ENCODE results near the gene KLF4.
"Not testable (repeated sequence)": the region's sequence is repeated elsewhere in the genome, so short reads cannot be mapped to it uniquely, and the experiment has no call there.

The KLF4 gene

GRCh38 chr9:107489687-107490605, at the start of gene KLF4:
Gene KLF4 (minus strand): TSS chr9:107489769. CDS start chr9:107489172, 597 bp downstream.
- H3K9me3 ChIP-seq = peaks cover 12% of the 10 kb centered on the region; the same call in 1 of the 2 replicates
- in situ Hi-C loops (cut with MboI; ENCODE audit: low sequenced_read_pairs) = no loop called here
- H3K27me3 ChIP-seq (ENCODE audit: low read depth) = peaks cover 13% of the 10 kb centered on the region
- peaks cover 9% of the 10 kb centered on the region for H3K36me3 ChIP-seq (replicated peaks)
- H3K4me3 ChIP-seq = peak within 1 kb of the TSS; percentile 46
- H3K4me1 ChIP-seq = peaks cover 2% of the 10 kb centered on the region; the same call in 1 of the 2 replicates
- DNase-seq (ENCODE audit: low spot score in 2 of 2) = peak; percentile 85 to 90

- Histone ChIP-seq H3K4me1 (peaks cover 3% of the 10 kb centered on the region), H3K27me3 (ENCODE audit: low read depth) (no peaks in the 10 kb centered on the region), H3K4me3 (no peak overlapping the region), H3K9me3 (no peaks in the 10 kb centered on the region), H3K36me3 (replicated peaks) (no peaks in the 10 kb centered on the region)
- in situ Hi-C loops (cut with MboI; ENCODE audit: low sequenced_read_pairs) = no loop called here
- no peak for DNase-seq (ENCODE audit: low spot score in 2 of 2)
These were observed 46.9 kb upstream of the KLF4 start for GRCh38 chr9:107536462-107536861.

DNA sequence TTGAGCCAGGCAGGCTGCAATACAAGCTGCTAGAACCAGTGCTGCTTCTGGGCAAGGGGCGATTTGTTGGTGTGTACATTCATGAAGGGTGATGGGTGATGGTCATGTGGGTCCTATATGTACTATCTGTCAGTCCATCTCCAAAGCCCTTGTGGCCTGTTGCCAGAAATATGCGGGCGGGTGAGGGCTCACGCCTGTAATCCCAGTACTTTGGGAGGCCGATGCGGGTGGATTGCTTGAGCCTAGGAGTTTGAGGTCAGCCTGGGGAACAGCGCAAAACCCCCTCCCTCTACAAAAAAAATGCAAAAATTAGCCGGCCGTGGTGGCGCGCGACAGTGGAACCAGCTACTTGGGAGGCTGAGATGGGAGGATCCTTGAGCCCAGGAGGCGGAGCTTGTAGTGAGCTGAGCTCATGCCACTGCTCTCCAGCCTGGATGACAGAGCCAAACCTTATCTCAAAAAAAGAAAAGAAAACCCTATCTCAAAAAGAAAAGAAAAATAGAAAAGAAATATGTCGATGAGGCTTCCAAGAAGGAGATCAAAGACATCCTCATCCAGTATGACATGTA, 45.0 kb upstream of the KLF4 start:
- peaks cover 3% of the 10 kb centered on the region for H3K4me1 ChIP-seq
- no peaks in the 10 kb centered on the region for H3K27me3 ChIP-seq (ENCODE audit: low read depth)
- no peaks in the 10 kb centered on the region for H3K36me3 ChIP-seq (replicated peaks)
- no peak overlapping the region for H3K4me3 ChIP-seq
- DNase-seq (ENCODE audit: low spot score in 2 of 2) = no peak
- H3K9me3 ChIP-seq = no peaks in the 10 kb centered on the region
- in situ Hi-C loops (cut with MboI; ENCODE audit: low sequenced_read_pairs) = no loop called here

DNA sequence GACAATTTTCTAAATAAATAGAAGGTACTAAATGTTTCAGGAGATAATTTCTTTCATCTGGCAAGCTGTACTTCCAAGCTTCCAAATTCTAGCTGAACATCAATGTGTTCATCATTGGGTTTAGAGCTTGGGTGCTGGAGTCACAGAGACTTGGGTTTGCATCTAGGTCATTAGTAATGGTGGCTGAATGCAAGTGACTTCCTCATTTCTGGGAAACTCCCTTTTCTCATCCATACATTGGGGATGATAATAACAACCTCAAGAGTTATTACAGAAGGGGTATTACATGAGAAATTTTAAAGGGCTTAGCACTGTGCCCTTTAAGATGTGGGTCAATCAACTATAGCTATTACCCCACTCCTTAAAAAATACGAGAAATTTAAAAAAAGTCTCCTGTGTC, 41.1 kb upstream of the KLF4 start:
- no peaks in the 10 kb centered on the region for H3K27me3 ChIP-seq (ENCODE audit: low read depth)
- no peaks in the 10 kb centered on the region for H3K4me1 ChIP-seq
- no peak overlapping the region for H3K4me3 ChIP-seq
- no peaks in the 10 kb centered on the region for H3K36me3 ChIP-seq (replicated peaks)
- DNase-seq (ENCODE audit: low spot score in 2 of 2) = no peak
- in situ Hi-C loops (cut with MboI; ENCODE audit: low sequenced_read_pairs) = no loop called here
- no peaks in the 10 kb centered on the region for H3K9me3 ChIP-seq

GRCh38 chr9:107528686-107529085, 39.1 kb upstream of the KLF4 start:
- H3K36me3 ChIP-seq (replicated peaks) = no peaks in the 10 kb centered on the region
- no peak for DNase-seq (ENCODE audit: low spot score in 2 of 2)
- H3K9me3 ChIP-seq = no peaks in the 10 kb centered on the region
- H3K4me3 ChIP-seq = no peak overlapping the region
- no peaks in the 10 kb centered on the region for H3K4me1 ChIP-seq
- no peaks in the 10 kb centered on the region for H3K27me3 ChIP-seq (ENCODE audit: low read depth)
- in situ Hi-C loops (cut with MboI; ENCODE audit: low sequenced_read_pairs) = no loop called here

DNA sequence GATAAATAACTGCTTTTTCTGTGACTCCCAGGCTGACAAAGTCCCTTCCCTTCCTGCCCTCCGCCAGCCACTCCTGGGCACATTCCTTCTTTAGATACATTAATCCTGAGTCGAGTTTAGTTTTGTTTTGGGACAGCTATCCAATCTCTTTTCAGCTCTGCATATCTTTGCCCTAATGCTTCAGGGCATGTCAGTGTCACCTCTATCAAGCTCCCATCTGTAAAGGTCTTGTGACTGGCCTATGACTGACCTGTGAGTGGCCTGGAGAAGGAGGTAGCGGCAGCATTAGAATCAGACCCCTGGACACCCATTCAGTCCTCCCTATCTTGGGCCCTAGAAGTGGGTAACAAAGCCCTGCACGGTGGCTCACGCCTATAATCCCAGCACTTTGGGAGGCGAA, 34.0 kb upstream of the KLF4 start:
- H3K4me1 ChIP-seq = no peaks in the 10 kb centered on the region
- no peaks in the 10 kb centered on the region for H3K27me3 ChIP-seq (ENCODE audit: low read depth)
- no peak overlapping the region for H3K4me3 ChIP-seq
- in situ Hi-C loops (cut with MboI; ENCODE audit: low sequenced_read_pairs) = no loop called here
- DNase-seq (ENCODE audit: low spot score in 2 of 2) = no peak
- H3K36me3 ChIP-seq (replicated peaks) = no peaks in the 10 kb centered on the region
- H3K9me3 ChIP-seq = no peaks in the 10 kb centered on the region

DNA sequence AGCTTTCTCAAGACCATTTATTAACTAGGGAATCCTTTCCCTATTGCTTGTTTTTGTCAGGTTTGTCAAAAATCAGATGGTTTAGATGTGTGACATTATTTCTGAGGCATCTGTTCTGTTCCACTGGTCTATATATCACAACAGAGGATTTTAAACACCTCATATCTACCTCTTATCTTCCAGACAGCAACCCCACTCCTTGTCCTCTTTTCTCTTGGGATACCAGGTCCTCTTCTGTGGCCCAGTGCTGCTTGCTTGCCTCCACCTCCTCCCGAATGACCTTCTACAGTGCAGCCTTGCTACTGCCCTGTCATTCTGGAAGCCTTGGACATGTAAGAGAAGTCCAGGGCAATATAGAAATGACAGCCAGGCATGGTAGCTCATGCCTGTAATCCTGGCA, 30.6 kb upstream of the KLF4 start:
- no peaks in the 10 kb centered on the region for H3K4me1 ChIP-seq
- H3K27me3 ChIP-seq (ENCODE audit: low read depth) = no peaks in the 10 kb centered on the region
- H3K36me3 ChIP-seq (replicated peaks) = no peaks in the 10 kb centered on the region
- DNase-seq (ENCODE audit: low spot score in 2 of 2) = no peak
- no peaks in the 10 kb centered on the region for H3K9me3 ChIP-seq
- in situ Hi-C loops (cut with MboI; ENCODE audit: low sequenced_read_pairs) = no loop called here
- no peak overlapping the region for H3K4me3 ChIP-seq

DNA sequence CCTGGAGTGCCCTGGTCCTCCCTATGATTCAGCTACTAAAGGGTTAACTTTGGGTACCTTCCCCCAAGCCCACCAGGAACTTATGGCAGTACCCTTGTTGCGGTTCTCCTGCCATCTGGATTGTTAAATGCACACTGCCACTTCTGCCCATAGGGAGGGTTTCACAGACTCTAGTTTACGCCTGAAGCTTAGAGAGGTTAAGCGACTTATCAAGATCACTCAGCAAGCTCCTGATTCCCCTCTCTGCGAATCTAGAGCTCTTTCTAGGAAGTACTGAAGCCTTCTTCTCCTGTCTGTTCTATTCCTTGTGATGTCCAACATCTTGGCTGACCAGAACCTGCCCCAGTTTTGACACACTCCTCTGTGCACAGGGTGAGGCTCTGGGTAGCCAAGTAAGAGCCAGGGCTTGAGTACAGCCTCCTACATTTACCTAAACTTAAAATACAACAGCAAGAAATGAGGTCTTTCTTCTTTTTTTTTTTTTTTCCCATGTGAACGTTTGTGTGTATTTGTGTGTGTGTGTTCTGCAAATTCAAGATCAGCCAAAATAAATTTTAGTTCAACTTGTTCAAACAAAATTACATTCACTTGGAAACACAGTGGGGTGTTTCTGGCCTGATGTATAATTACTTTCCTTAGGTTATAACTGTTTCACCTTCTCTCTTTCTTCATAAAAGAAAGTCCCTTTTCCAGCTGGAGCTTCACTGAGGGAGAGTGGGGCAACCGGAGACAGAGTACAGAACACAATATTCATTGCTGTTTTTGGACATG, 28.7 kb upstream of the KLF4 start:
- no peak for DNase-seq (ENCODE audit: low spot score in 2 of 2)
- no peaks in the 10 kb centered on the region for H3K9me3 ChIP-seq
- H3K4me3 ChIP-seq = no peak overlapping the region
- in situ Hi-C loops (cut with MboI; ENCODE audit: low sequenced_read_pairs) = no loop called here
- no peaks in the 10 kb centered on the region for H3K4me1 ChIP-seq
- no peaks in the 10 kb centered on the region for H3K27me3 ChIP-seq (ENCODE audit: low read depth)
- H3K36me3 ChIP-seq (replicated peaks) = no peaks in the 10 kb centered on the region

GRCh38 chr9:107513464-107514100, 24.0 kb upstream of the KLF4 start:
- no peak overlapping the region for H3K4me3 ChIP-seq
- H3K4me1 ChIP-seq = 0 out of 2 replicates have a peak, but pooled peaks cover 5% of the 10 kb centered on the region
- no peaks in the 10 kb centered on the region for H3K36me3 ChIP-seq (replicated peaks)
- no peaks in the 10 kb centered on the region for H3K27me3 ChIP-seq (ENCODE audit: low read depth)
- in situ Hi-C loops (cut with MboI; ENCODE audit: low sequenced_read_pairs) = no loop called here
- H3K9me3 ChIP-seq = no peaks in the 10 kb centered on the region
- no peak for DNase-seq (ENCODE audit: low spot score in 2 of 2)

- 0 out of 2 replicates have a peak, but pooled peaks cover 6% of the 10 kb centered on the region for H3K4me1 ChIP-seq
- H3K9me3 ChIP-seq = no peaks in the 10 kb centered on the region
- H3K36me3 ChIP-seq (replicated peaks) = no peaks in the 10 kb centered on the region
- in situ Hi-C loops (cut with MboI; ENCODE audit: low sequenced_read_pairs) = no loop called here
- H3K27me3 ChIP-seq (ENCODE audit: low read depth) = no peaks in the 10 kb centered on the region
- H3K4me3 ChIP-seq = no peak overlapping the region
- no peak for DNase-seq (ENCODE audit: low spot score in 2 of 2)
These were observed 15.3 kb upstream of the KLF4 start for GRCh38 chr9:107504585-107505455.

- Histone ChIP-seq H3K36me3 (replicated peaks) (no peaks in the 10 kb centered on the region), H3K4me1 (peaks cover 8% of the 10 kb centered on the region), H3K4me3 (no peak overlapping the region), H3K9me3 (no peaks in the 10 kb centered on the region), H3K27me3 (ENCODE audit: low read depth) (no peaks in the 10 kb centered on the region)
- DNase-seq (ENCODE audit: low spot score in 2 of 2) = no peak
- in situ Hi-C loops (cut with MboI; ENCODE audit: low sequenced_read_pairs) = no loop called here
These were observed 12.9 kb upstream of the KLF4 start for GRCh38 chr9:107502464-107502863.

DNA sequence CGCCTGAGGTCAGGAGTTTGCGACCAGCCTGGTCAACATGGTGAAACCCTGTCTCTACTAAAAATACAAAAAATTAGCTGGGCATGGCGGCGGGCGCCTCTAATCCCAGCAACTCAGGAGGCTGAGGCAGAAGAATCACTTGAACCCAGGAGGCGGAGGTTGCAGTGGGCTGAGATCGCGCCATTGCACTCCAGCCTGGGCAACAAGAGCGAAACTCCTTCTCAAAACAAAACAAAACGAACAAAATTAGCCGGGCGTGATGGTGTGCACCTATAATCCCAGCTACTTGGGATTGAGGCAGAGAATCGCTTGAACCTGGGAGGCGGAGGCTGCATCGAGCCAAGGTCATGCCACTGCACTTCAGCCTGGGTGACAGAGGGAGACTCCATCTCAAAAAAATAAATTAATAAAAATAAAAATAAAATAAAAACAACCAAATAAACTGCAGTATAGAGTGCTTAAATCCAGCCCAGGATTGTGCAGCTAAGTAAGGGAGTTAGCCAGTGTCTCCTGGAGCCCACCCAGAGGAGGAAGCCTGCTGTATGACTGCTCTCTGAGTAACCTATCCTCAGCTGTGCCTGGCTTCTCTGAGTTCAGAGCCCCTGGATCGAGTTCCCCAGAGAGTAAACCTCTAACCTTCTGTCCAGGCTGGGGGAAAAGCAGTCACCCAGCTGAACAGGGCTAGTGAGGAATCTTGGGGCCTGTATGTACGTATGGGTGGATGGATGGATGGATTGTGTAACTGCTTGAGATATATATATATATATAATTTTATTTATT, 11.0 kb upstream of the KLF4 start:
- H3K36me3 ChIP-seq (replicated peaks); H3K9me3 ChIP-seq; H3K27me3 ChIP-seq (ENCODE audit: low read depth); H3K4me3 ChIP-seq; DNase-seq (ENCODE audit: low spot score in 2 of 2); in situ Hi-C loops (cut with MboI; ENCODE audit: low sequenced_read_pairs): not testable (repeated sequence)
- H3K4me1 ChIP-seq = peaks cover 17% of the 10 kb centered on the region

Measured in HAP-1 (cell line).